Stimulated activated CD4-positive, alpha-beta T cell treated with anti-CD3 and anti-CD28 coated beads, Interleukin-1b, Interleukin-23, amount 100 ng/mL, for 24 hours (primary cell): ENCODE results near the gene OAS1.
"Not testable (repeated sequence)": the region's sequence is repeated elsewhere in the genome, so short reads cannot be mapped to it uniquely, and the experiment has no call there.

Source experiments
- DNase-seq, 4 experiments: peaks; one replicate each; pipeline ENCODE4 v3.0.0-alpha.2; 2020; ENCODE audit warnings: low read depth in 4 of 4, low spot score in 1 of 4

The OAS1 gene

DNA sequence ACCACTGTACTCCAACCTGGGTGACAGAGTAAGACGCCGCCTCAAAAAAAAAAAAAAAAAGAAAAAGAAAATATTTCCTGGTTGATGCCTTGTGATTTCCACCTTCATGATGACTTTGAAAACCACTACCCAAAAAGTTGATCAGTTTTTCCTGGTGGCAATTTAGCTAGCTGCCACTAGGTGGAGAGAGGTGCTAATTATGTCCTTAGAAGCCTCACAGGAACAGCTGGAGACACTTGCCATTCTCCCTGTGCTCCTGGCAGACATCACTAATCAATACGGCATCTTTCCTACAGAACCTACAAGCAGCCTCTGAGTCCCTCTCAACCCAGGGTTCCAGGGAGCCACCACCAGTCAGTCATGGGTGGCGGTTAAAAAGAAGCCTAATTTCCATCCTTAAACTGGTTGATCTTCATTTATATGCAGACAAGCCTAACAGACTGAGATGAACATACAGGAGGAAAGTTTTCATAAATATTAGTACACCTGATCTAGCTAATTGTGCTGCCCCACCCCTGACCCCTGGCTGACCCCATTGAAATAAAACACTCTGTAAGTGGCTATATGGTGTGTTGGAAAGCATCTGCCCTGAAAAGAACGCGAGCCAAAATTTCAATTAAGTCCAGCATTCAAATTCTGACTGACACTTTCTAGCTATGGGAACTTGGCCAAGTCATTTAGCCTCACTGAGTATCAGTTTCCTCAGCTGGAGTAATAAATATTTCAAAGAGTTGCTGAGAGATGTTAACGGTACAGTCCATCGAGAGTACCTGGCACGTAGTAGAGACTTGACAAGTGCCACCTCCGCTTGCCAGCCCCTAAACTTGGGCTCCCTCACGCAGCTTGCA lies 6.2 kb upstream of the OAS1 start:
- no peak for DNase-seq

DNA sequence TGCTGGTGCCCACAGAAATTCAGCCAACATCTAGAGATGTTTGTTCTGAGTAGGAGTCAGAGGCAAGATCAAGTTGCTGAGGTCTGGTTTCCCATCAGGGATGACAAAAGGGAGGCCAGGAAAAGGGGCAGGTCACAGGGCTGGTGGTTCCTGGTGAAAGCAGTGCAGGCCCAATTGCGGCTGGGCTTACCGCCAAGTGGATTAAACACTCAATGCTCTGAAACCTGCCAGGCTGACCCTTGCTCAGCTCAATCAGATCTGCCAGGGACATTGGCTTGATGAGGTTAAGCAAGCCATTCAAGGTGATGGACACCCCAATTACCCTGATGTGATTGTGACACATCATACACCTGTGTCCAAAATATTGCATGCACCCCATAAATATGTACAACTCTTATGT lies 5.5 kb upstream of the OAS1 start:
- no peak for DNase-seq

DNA sequence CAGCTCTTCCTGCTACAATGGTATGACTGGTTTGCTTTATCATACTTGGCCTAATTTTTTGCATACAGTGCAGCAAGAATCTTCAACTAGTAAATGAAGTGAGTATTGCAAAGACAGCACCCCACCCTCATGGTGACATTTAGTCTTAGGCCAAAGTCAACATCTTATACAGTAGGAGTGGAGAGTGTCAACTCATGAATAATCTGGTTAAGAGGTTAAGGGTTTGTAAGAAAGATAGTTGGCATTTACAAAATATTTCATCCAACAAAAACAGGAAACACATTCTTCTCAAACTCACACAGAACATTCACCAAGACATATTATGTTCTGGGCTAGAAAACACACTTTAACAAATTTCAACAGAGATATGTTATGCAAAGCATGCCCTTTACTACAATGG lies 2.2 kb upstream of the OAS1 start:
- DNase-seq: no peak

DNA sequence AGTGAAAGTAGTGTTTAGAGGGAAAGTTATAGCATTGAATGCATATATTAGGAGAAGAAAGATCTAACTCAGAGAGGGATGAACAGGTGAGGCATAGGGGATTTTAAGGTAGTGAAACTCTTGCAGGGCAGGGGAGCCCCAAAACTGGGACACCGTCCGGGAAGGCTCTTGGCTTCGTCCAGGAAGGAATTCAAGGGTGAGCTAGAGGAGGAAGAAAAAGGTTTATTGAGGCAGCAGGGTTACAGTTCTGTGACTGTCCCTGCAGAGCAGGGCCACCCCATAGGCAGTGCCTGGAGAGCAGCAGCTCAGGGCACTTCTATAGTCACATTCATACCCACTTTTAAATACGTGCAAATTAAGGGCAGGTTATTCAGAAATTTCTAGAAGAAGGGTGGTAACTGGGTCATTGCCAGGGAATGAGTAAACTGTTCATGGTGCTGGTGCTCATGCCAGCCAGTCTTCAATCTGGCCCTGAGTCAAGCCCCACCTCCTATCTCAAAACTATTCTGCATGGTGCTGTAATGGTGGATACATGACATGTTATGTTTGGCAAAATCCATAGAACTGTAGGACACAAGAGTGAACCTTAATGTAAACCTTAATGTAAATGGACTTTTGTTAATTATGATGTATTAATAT lies 1.2 kb upstream of the OAS1 start:
- no peak for DNase-seq

DNA sequence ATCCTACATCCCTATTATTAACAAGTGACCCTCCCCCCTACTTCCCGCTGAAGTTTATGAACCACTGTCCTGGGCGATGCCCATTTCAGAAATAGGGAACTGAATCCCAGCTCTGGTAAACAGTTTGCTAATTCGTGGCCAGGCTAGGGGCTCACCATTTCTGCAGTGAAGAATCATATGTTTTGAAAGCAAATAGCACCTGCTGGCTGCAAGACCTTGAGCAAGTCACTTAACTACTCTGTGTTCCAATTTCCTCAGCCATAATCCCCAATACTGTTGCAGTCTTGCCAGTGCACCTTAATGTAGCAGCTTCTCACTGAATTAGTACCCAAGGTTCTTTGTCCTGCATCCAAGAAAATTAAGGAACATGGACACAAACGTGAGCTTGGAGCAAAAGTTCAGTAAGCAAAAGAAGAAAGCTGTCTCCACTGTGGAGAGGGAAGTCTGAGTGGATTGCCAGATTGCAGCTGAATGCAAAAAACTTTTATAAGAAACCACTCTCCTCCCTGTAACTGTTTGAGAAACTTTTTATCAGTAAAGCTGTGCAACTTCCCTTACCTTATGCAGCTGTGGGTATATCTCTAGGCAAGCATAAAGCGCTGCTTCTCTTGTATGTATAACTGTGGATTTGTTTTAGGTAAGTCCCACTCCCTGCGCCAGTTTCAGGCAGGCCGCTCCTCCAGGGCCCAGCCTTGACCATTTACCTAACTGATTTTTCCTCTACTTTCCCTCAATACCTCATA lies 824 bp downstream of the OAS1 start:
- DNase-seq: no peak

DNA sequence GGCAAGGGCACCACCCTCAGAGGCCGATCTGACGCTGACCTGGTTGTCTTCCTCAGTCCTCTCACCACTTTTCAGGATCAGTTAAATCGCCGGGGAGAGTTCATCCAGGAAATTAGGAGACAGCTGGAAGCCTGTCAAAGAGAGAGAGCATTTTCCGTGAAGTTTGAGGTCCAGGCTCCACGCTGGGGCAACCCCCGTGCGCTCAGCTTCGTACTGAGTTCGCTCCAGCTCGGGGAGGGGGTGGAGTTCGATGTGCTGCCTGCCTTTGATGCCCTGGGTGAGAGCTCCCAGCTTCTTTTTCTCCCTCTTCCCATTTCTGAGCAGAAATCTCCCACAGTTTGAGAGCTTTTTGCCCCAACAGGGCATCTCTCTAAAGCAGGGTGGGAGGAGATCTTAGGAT lies 1.8 kb downstream of the OAS1 start:
- DNase-seq: no peak

DNA sequence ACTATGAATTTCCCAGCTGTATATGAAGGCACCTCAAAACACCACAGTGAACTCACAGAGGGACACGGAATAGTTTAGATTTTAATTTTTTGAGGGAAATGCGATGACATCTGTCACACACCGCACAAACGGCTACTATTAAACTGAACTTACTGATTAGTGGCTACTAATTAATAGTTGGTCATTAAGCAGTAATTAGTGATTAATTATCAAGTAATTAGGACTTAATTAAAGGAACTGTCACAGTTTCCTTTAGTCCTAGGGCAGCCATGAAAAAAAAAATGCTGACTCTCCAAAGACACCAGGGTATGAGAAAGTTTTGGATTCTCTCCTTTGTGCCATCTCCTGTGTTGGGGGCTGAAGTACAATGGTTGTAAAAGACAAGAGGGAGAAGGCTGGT lies 2.9 kb downstream of the OAS1 start:
- no peak for DNase-seq

DNA sequence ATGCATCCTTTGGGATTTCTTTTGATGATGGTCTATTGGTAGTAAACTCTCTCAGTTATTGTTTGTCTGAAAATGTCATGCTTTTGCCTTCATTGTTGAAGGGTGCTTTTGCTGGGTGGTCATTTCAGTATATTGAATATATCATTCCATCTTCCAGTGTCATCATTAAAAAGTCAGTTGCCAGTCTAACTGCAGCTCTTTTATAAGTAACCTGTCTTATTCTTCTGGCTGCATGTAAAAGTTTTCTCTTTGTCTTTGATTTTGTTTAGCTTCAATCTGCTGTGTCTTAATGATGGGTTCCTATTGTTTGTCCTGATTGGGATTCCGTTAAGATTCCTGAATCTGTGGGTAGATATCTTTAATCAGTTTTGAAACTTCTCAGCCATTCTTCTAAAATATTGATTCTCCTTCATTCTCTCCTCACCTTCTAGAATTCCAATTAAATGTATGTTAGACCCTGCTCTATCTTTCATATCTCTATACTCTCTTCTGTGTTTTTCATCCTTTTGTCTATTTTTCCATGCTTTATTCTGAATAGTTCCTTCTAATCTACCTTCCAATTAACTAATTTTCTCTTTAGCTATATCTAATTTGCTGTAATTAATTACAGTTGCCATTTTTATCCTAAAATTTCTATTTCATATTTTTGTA lies 6.4 kb downstream of the OAS1 start:
- no peak for DNase-seq

DNA sequence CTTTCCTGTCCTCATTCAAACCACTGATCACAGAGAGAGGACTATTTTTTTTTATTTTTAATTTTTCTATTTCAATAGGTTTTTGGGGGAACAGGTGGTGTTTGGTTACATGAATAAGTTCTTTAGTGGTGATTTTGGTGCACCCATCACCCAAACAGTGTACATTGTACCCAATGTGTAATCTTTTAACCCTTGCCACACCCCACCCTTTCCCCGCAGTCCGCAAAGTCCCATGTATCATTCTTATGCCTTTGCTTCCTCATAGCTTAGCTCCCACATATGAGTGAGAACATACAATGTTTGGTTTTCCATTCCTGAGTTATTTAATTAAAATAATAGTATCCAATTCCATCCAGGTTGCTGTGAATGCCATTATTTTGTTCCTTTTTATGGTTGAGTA lies 7.1 kb downstream of the OAS1 start:
- DNase-seq: not testable (repeated sequence)

DNA sequence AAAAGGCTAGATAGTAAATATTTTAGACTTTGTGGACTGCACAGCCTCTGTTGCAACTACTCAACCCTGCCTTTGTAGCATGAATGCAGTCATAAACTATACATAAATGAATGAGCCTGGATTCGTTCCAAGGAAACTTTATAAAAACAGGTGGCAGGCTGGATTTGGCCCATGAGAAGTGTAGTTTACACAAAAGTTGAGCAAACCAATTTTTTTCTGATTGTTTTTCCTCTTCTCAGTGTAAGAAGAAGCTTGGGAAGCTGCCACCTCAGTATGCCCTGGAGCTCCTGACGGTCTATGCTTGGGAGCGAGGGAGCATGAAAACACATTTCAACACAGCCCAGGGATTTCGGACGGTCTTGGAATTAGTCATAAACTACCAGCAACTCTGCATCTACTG lies 9.5 kb downstream of the OAS1 start:
- DNase-seq: no peak

DNA sequence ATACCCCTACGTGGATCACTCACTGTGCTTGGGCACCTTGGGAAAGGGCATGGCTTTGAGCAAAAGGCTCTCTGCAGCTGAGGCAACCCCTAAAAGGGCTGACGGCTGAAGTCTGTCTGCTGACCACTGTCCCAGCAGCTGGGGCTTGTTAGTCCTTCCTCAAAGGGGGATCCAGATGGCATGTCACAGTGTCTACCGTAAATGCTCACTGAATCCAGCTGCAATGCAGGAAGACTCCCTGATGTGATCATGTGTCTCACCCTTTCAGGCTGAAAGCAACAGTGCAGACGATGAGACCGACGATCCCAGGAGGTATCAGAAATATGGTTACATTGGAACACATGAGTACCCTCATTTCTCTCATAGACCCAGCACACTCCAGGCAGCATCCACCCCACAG lies 12.4 kb downstream of the OAS1 start:
- no peak for DNase-seq

DNA sequence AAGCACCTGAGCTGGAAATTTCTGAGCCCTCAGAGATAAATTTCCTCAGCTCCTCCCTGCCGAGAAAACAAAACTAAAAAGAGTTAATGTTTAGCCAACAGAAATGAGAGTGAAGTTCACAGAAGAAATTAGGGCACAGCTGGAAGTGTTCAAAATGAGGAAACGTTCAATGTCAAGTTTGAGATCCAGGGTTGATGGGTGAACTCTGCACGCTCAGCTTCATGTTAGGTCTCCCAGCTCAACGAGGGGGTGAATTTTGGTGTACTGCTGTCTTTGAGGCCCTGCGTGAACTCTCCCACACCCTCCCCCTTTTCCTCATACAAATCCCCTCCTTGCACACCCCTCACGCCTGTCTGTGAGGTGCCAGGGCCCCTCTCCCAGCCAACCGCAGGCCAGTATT lies 18.2 kb downstream of the OAS1 start:
- no peak for DNase-seq

DNA sequence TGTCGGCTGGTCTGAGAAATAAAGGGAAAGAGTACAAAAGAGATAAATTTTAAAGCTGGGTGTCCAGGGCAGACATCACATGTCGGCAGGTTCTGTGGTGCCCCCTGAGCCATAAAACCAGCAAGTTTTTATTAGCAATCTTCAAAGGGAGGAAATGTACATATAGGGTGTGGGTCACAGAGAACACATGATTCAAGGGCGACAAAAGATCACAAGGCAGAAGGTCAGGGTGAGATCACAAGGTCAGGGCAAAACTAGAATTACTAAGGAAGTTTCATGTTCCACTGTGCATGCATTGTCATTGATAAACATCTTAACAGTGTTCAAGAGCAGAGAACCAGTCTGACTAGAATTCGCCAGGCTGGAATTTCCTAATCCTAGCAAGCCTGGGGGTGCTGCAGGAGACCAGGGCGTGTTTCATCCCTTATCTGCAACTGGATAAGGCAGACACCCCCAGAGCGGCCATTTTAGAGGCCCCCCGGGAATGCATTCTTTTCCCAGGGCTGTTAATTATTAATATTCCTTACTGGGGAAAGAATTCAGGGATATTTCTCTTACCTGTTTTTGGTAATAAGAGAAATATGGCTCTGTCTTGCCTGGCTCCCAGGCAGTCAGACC lies 19.8 kb downstream of the OAS1 start:
- not testable (repeated sequence) for DNase-seq

DNA sequence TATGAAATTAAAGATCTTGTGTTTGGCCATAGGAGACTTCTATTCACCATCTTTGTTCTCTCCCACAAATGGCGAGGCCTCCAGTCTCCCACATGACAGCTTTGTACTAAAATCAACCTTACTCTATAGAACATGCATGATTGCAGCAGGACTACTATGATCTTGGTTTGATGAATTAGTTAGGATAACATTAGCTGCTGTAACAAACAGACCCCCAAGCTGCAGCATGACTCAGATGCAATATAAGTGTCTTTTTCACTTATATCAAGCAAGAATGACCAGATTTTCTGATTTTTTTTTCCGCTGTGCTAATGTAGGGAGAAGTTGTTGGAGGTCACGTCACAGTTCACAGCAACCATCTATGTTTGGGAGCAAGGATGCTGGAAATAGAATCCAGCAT lies 20.7 kb downstream of the OAS1 start:
- no peak for DNase-seq

DNA sequence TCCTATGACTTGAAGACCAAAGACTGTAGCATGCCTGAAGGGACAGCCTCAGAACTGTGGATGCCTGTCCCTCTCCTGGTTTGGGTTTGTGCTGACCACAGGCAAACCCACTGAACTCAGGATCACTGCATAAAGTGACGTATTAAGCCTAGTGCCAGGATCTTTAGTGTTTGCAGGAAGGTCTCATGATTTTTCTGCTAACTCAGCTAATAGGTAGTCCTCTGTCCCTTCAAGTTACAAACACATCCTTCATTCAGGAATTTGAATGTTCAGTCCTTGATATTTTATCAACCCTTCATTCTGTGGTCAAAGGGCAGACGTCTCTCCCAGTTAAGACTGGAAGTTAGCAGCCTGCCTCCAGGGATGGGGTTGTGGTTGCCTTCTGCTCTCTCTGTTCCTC lies 21.2 kb downstream of the OAS1 start:
- DNase-seq: no peak

DNA sequence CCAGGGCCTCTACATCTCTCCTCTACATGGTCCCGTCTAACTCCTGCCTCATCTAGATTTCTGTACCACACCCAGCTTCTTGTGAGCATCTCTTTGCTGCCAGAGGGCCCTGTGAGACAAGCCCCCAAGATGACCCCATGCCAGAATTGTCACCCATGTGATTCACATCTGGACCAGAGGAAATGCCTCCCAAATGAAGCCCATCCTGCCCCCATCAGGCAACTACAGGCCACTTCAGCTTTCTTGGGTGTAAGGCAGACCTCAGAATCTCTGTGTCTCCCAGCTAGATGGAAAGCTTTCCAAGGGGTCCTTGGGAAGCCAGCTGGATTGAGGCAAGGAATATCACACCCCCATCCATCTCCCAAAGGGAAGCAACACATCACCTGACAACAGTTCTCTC lies 22.2 kb downstream of the OAS1 start:
- DNase-seq: no peak

DNA sequence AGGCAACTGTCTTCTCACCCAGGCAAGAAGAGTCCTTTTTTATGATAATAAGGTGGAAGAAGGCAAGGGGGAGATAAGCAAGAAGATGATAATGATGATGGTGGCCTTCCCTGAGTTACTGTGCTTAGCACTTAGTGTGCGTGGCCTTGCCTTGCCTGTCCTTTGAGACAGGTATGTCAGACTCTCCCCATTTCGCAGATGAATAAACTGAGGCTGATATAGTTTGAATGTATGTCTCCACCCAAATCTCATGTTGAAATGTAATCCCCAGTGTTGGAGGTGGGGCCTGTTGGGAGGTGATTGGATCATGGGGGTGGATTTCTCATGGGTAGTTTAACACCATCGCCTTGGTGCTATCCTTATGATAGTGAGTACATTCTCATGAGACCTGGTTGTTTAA lies 23.0 kb downstream of the OAS1 start:
- no peak for DNase-seq

DNA sequence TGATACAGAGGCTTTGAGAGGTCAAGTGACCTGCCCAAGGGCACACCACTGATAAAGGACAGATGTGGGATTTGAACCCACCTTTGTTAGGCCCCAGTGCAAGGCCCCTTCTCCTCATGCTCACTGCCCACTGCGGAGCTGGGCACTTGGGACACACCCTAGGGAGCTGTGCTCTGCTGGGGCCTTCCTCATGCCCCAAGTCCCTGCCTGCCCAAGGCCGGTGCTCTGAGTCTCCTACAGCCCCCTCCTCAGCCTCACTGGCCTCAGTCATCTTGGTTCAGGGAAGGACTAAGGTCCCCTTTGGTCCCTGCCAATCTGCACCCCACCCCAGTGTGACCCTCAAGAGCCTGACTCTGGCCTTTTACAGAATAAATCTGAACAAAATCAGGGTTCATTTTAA lies 23.6 kb downstream of the OAS1 start:
- DNase-seq: no peak

DNA sequence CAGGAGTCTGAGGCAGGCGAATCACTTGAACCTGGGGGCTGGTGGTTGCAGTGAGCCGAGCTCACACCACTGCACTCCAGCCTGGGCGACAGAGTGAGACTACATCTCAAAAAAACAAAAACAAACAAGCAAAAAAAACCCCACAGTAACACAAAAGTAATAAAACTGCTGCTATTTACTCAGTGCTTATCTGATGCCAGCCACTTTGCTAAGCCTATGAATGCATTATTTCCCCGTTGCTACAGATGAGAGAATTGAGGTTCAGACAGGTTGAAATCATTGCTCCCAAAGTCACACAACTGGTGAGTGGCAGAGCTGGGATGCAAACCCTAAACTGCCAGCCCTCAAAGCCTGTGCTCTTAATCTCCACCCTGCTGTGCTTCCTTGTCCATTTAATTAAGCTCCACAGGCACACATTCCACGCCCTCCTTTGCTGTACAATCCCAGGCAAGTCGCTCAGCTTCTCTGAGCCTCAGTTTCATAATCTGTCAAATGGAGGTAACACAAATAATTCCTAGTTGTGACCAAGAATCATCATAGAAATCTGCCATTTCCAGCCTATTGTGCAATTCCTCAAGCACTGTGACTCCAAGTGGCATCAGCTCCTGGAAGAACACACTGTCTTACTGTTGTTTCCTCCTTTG lies 25.8 kb downstream of the OAS1 start:
- DNase-seq: no peak

DNA sequence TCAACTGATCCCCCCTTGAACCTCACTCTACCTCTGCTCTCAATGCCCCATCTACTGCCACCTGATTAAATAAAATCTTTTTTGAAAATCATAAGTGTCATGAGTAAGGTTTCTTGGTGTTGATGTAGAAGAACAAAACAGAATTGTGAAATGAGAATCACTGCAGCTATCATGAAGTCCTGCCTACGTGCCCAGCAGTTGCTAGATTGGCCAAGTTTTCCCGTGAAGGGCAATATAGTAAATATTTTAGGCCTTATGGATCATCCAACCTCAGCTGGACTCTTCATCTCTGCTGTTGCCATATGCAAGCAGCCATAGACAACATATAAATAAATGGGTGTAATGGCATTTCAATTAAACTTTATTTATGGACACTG lies 26.4 kb downstream of the OAS1 start:
- DNase-seq: no peak

DNA sequence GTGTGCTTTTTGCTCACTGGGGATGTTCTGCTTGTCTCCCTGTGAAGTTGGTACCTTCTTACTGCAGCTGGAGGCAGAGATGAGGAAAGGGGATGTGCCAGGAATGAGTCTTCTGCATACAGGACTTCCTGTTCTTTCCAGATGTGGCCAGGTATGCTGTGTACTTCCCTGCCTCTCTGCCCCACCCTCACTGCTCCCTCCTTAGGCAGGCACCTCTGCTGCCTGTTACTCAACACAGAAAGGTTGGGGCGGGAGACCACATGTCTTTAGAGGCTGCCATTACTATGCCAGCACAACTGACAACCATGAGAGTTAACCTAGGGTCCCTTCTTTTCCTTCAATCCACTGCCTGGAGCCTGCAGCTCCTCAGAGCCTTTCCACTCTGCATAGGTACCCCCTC lies 29.5 kb downstream of the OAS1 start:
- no peak for DNase-seq
